Right renal pelvis (tissue), 4 donors: ENCODE data around the gene RYR2. TPM values are rescaled to one million over a fixed set of nuclear protein-coding genes. Genes with fewer than 3 reads are reported as not detected.
"Not testable (repeated sequence)": the region's sequence is repeated elsewhere in the genome, so short reads cannot be mapped to it uniquely, and the experiment has no call there.

ENCODE experiments used
- DNase-seq, 4 donors: peaks; one replicate each; pipeline ENCODE4 v3.0.0-alpha.2; 2013; ENCODE audit warnings: low read depth in 4 of 4, low spot score in 3 of 4, missing footprints in 1 of 4
- polyA plus RNA-seq, 4 donors: library from polyadenylated mRNA; unstranded; fragments of 120-200 nt; gene quantifications; one replicate each; pipeline ENCODE4 v1.2.1, GENCODE V29; 2013; ENCODE audit not compliant: insufficient read length in 4 of 4

Gene RYR2
- polyA plus RNA-seq, 4 donors, result 1.4 to 2.1 (median 1.6) TPM

DNA sequence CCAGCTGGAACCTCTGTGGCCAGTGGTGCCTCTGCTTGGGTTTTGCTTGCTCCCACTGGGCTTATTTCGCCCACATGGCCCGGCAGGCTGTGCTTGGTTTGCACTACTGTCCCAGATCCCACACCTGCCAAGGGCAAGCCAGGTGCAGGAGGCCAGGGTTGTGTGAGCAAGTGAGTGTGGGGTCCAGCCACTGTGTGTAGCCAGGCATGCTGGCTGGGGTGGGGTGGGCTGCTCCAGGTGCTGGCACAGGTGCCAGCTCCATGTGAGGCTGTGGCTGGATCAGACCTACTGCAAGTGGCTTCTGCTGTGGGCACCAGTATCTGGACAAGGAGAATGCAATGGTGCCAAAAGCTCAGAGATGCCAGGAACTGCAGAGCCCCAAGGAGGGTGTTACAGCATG, 28.5 kb downstream of the RYR2 start:
- no peak for DNase-seq

GRCh38 chr1:237071641-237072420, 29.8 kb downstream of the RYR2 start:
- DNase-seq, result no peak

DNA sequence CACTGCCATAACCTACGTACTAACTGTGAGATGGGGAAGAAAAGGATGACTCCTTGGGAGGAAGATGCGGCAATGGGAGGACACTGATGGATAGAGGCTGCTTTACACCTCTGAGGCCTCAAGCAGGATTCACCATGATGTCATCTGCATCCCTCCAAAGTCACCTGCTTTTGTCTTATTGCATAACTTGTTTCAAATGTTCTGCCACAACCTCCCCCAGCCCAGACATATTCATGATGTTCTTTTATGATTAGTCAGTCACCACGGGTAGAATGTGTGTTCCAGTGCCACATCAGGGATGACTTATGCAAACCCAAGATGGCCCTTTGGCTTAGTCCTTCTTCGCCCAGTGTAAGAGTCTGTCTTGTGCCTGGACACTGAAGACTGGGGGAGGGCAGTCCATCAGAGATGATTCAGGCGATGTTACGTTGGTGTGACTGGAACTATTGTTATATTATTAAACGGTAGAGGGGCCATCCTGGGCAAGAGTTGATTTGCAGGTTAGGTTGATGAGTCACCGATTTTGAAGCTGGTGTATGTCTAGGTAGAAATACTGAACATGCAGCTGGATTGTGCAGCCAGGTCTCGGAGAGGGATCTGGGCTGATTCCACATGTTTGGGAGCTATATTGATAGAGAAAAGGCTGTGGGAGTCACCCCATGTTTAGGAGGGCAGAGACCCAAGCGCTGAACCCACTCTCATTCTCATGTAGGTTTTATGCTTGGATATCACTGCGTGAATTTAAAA, 32.6 kb downstream of the RYR2 start:
- no peak for DNase-seq

GRCh38 chr1:237084341-237085077, 42.5 kb downstream of the RYR2 start:
- DNase-seq, result no peak

DNA sequence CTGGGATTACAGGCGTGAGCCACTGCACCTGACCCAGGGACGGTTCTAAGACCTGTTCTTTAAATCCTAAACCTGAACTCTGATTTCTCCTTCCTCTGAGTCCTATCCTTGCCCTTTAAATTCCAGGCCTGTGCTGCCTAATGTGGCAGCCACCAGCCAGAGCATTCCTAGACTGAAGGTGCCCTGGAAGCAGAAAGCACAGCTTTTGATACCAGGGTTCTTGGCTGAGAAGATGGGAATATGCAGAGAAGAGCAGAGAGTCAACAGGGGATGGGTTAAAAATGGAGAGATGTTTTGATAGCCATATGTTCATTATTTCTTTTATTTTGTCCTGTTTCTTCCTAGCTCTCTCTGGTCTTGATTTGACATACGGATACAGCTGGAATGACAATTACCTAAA, 49.7 kb downstream of the RYR2 start:
- DNase-seq, result no peak

- no peak for DNase-seq
These were observed 51.7 kb downstream of the RYR2 start for GRCh38 chr1:237093691-237094090.

- DNase-seq, result no peak
These were observed 56.6 kb downstream of the RYR2 start for GRCh38 chr1:237098541-237098940.

GRCh38 chr1:237103021-237103420, 61.0 kb downstream of the RYR2 start:
- no peak for DNase-seq

DNA sequence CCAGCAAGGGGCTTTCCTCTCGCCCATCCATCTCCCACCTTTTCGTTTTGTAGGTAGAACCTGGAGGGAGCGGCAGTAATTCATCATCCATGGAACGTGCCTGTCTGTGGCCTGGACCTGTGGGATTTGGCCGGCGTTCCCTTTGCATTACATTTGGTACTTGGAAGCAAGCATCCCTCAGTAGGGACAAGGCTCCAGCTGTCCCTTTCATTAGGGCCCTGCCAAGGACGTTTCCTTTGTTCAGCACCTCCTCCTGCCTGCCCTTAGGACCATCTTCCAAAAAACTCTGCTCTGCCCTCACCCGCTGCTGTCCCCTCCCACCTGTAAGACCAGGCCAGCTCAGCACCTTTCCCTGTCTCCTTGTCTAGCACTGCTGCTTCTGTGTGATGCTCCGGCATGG, 62.1 kb downstream of the RYR2 start:
- no peak for DNase-seq

DNA sequence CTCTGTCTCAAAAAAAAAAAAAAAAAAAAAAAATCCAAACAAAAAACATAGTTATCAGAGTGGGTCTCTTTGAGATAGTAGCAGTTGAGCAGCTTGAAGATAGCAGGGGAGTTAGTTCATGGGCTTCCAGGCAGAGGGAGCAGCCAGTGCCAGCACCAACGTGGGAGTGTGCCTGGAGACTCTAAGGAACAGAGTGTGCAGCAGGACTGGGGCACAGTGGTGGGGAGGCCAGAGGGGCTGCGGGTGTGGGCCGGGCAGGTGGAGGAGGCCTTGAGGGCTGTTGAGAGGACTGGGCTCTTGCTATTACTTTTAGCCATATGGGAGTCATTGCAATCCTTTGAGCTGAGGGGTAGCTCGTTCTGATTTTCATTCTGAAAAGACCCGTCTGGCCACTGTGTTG, 63.8 kb downstream of the RYR2 start:
- no peak for DNase-seq

GRCh38 chr1:237108297-237109040, 66.5 kb downstream of the RYR2 start:
- DNase-seq, result no peak

DNA sequence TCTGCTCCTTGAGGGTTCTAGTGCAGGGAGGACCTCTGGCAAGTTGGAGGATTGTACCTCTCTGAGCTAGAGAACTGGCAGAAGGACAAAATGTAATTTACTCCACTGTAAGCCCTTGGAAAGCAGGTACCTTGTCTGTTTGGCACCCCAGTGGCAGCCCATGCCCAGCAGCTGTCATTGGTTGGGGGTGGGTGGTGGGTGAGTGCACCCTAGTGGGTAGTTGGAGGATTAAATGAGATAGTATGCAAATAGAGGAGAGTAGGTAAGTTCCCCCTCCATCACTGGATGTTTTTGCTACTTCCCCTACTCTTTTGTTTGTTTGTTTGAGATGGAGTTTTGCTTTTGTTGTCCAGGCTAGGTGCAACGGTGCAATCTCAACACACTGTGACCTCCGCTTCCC, 69.8 kb downstream of the RYR2 start:
- no peak for DNase-seq

DNA sequence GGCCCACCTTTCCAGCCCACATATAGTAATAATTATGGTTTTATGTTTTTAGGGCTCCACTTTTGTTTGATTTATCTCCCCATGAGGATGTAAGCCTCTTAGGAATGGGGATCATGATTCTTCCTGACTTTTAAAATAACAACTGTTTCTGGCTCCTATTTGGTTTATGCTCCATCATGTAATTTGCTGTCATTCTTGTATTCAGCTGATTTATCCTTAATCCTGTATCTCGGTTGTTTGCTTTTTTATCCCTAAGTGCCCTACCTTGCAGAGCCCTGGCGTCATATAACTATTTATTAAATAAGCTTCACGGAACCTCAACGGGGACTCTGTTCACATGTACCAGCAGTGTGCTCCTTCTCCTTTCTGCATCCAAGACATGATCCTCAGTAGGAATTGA, 70.7 kb downstream of the RYR2 start:
- DNase-seq, result no peak

DNA sequence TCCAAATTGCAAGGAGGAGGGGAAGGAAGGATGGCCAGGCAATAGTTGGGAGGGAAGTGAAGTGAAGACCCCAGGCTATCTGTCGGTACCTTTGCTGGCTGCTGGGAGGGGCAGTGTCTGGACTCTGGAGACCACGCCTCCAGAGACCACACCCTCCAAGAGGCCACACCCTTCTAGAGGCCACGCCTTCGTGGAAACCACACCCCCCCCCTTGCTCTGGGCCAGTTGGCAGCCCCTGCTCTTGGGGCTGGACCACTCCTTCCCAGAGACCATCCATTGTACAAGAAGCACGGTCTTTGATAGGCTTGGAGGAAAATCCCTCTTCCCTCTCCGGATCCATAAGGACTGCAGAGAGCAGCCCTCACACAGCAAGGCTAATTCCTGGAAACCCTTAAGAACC, 73.1 kb downstream of the RYR2 start:
- DNase-seq, result no peak

- DNase-seq, result no peak
These were observed 77.1 kb downstream of the RYR2 start for GRCh38 chr1:237119091-237119490.

GRCh38 chr1:237120683-237121082, 78.7 kb downstream of the RYR2 start:
- no peak for DNase-seq

- DNase-seq, result no peak
These were observed 83.0 kb downstream of the RYR2 start for GRCh38 chr1:237124856-237125462.

GRCh38 chr1:237126180-237126579, 84.2 kb downstream of the RYR2 start:
- no peak for DNase-seq

GRCh38 chr1:237127301-237127700, 85.3 kb downstream of the RYR2 start:
- DNase-seq, result not testable (repeated sequence)

DNA sequence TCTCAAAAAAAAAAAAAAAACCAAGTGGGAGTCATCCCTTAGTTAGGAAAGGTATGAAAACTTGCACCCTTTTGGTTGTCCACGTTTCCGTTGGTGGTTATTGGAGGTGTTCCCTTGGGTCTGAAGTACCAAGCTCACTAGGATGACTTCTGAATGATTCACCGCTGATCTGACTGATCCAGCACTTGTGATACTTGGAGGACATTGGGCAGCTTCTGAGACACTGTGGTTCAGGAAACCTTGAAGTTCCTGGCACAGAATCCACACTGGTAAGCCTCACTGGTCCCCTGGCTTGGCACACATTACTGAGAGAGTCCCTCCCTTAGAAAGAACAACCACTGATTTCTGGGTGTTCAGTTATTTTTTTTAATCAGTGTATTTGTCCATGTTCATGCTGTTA, 91.9 kb downstream of the RYR2 start:
- no peak for DNase-seq
